Measurements from ENCODE around the gene UBE2Z.

UBE2Z gene

GRCh38 chr17:48878920-48879898 is 29.0 kb upstream of the UBE2Z start:
- no peak overlapping the region for H3K9ac ChIP-seq (ENCODE audit: low read length)
- H3K27me3 ChIP-seq (ENCODE audit: control insufficient read depth, insufficient read depth, low read length) = no peaks in the 10 kb centered on the region
- peaks cover 7% of the 10 kb centered on the region for H3K4me1 ChIP-seq (ENCODE audit: control insufficient read depth, insufficient read depth, low read length)
- H3K9me3 ChIP-seq (ENCODE audit: control insufficient read depth, low read length) = no peaks in the 10 kb centered on the region
- H3K36me3 ChIP-seq (ENCODE audit: control insufficient read depth, insufficient read depth, low read length) = no peaks in the 10 kb centered on the region
- no peak overlapping the region for H3K4me3 ChIP-seq (ENCODE audit: low read length)

- H3K27me3 ChIP-seq (ENCODE audit: control insufficient read depth, insufficient read depth, low read length) = no peaks in the 10 kb centered on the region
- no peak overlapping the region for H3K9ac ChIP-seq (ENCODE audit: low read length)
- peaks cover 7% of the 10 kb centered on the region for H3K4me1 ChIP-seq (ENCODE audit: control insufficient read depth, insufficient read depth, low read length)
- H3K36me3 ChIP-seq (ENCODE audit: control insufficient read depth, insufficient read depth, low read length) = no peaks in the 10 kb centered on the region
- H3K9me3 ChIP-seq (ENCODE audit: control insufficient read depth, low read length) = no peaks in the 10 kb centered on the region
- no peak overlapping the region for H3K4me3 ChIP-seq (ENCODE audit: low read length)
Observed at GRCh38 chr17:48882272-48882671, 25.9 kb upstream of the UBE2Z start.

GRCh38 chr17:48883171-48883570 is 25.0 kb upstream of the UBE2Z start:
- H3K9me3 ChIP-seq (ENCODE audit: control insufficient read depth, low read length) = no peaks in the 10 kb centered on the region
- H3K4me1 ChIP-seq (ENCODE audit: control insufficient read depth, insufficient read depth, low read length) = peaks cover 3% of the 10 kb centered on the region

GRCh38 chr17:48890086-48890485 is 18.1 kb upstream of the UBE2Z start:
- Histone ChIP-seq H3K9me3 (ENCODE audit: control insufficient read depth, low read length) (no peaks in the 10 kb centered on the region), H3K4me3 (ENCODE audit: low read length) (no peak overlapping the region), H3K27me3 (ENCODE audit: control insufficient read depth, insufficient read depth, low read length) (no peaks in the 10 kb centered on the region), H3K9ac (ENCODE audit: low read length) (no peak overlapping the region), H3K36me3 (ENCODE audit: control insufficient read depth, insufficient read depth, low read length) (no peaks in the 10 kb centered on the region), H3K4me1 (ENCODE audit: control insufficient read depth, insufficient read depth, low read length) (no peaks in the 10 kb centered on the region)

More at GRCh38 chr17:48883171-48883570, 25.0 kb upstream of the UBE2Z start:
- H3K9ac ChIP-seq (ENCODE audit: low read length) = no peak overlapping the region
- H3K27me3 ChIP-seq (ENCODE audit: control insufficient read depth, insufficient read depth, low read length) = no peaks in the 10 kb centered on the region
- H3K36me3 ChIP-seq (ENCODE audit: control insufficient read depth, insufficient read depth, low read length) = no peaks in the 10 kb centered on the region
- no peak overlapping the region for H3K4me3 ChIP-seq (ENCODE audit: low read length)

GRCh38 chr17:48892940-48893645 is 15.1 kb upstream of the UBE2Z start:
- Histone ChIP-seq H3K4me3 (ENCODE audit: low read length) (peak overlapping the region; percentile 57), H3K9ac (ENCODE audit: low read length) (peak overlapping the region; percentile 79), H3K27me3 (ENCODE audit: control insufficient read depth, insufficient read depth, low read length) (no peaks in the 10 kb centered on the region), H3K36me3 (ENCODE audit: control insufficient read depth, insufficient read depth, low read length) (no peaks in the 10 kb centered on the region), H3K4me1 (ENCODE audit: control insufficient read depth, insufficient read depth, low read length) (no peaks in the 10 kb centered on the region), H3K9me3 (ENCODE audit: control insufficient read depth, low read length) (no peaks in the 10 kb centered on the region)

DNA sequence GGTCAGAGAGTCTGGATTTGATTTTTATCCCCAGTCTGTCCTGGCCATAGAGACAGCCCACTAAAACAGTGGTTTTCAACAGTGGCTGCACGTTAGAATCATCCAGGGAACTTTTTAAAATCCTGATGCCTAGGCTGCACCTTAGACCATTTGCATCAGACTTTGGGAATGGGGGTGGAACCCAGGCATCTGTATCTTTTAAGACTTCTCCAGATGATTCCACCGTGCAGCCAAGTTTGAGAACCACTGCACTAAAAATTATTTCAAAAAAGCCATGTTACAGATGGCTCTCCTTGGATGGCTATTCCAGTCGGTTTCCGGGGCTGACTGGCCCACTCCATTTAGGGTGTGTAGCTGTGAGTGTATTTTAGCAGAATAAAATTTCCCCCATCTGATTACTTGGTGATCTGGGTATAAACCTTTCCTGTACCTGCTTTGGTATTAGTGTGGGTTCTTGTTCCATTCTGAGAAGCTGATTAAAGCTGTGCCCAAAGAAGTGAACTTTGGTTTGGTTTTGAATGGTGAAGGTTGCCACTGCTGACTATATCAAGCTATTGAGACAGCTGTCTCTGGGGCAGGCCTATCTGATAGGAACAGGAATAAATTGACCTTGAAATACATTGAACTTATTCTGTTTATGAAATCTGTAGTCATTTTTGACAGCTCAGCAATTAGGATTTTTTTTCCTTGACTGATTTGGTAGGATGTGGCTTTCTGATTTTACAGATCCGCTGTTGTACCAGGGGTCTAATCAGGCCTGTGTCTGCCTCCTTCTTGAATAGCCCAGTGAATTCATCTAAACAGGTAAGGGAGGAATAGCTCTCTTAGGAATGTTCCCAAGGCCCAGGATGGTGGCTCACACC is 14.3 kb upstream of the UBE2Z start:
- H3K9me3 ChIP-seq (ENCODE audit: control insufficient read depth, low read length) = no peaks in the 10 kb centered on the region
- peak overlapping the region; percentile 79 for H3K9ac ChIP-seq (ENCODE audit: low read length)
- peak overlapping the region; percentile 57 for H3K4me3 ChIP-seq (ENCODE audit: low read length)
- H3K27me3 ChIP-seq (ENCODE audit: control insufficient read depth, insufficient read depth, low read length) = no peaks in the 10 kb centered on the region
- H3K36me3 ChIP-seq (ENCODE audit: control insufficient read depth, insufficient read depth, low read length) = no peaks in the 10 kb centered on the region
- no peaks in the 10 kb centered on the region for H3K4me1 ChIP-seq (ENCODE audit: control insufficient read depth, insufficient read depth, low read length)

DNA sequence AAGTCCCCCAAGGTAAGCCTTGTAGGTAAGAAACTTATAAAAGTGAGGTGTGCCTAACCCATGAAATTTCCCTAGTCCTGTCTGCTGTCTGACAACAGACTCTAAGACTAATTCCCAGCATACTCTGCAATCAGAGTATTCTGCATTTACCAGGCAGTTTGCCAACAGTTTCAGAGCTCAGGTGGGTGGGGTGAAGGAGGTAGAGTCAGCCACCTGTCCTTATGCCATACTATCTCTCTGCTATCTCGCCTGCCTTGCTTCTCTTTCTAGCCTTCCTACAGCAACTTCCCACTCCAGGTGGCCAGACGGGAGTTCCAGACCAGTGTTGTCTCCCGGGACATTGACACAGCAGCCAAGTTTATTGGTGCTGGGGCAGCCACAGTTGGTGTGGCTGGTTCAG is 13.3 kb upstream of the UBE2Z start:
- Histone ChIP-seq H3K9me3 (ENCODE audit: control insufficient read depth, low read length) (no peaks in the 10 kb centered on the region), H3K4me3 (ENCODE audit: low read length) (no peak overlapping the region), H3K36me3 (ENCODE audit: control insufficient read depth, insufficient read depth, low read length) (no peaks in the 10 kb centered on the region), H3K4me1 (ENCODE audit: control insufficient read depth, insufficient read depth, low read length) (no peaks in the 10 kb centered on the region), H3K27me3 (ENCODE audit: control insufficient read depth, insufficient read depth, low read length) (no peaks in the 10 kb centered on the region), H3K9ac (ENCODE audit: low read length) (no peak overlapping the region)

DNA sequence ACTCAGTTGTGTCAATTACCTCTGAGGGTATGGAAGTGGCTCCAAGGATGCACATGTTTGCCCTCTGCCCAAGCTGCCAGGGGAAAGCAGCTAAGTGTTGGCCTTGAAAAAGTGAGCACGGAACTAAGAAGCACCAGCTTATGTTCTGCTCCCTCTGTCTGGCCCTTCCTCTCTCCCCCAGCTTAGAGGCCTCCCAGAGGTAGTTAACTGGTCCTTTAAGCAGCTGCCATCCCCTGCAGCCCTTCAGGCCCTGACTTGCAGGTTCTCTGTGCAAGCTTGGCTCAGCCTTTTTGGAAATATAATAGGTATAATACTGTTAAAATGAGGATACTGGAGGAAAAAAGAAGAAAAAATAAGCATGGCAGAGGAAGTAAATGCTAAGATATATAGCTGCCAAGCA is 7.0 kb upstream of the UBE2Z start:
- H3K27me3 ChIP-seq (ENCODE audit: control insufficient read depth, insufficient read depth, low read length) = no peaks in the 10 kb centered on the region
- no peaks in the 10 kb centered on the region for H3K9me3 ChIP-seq (ENCODE audit: control insufficient read depth, low read length)
- no peak overlapping the region for H3K9ac ChIP-seq (ENCODE audit: low read length)
- no peaks in the 10 kb centered on the region for H3K36me3 ChIP-seq (ENCODE audit: control insufficient read depth, insufficient read depth, low read length)
- no peak overlapping the region for H3K4me3 ChIP-seq (ENCODE audit: low read length)
- no peaks in the 10 kb centered on the region for H3K4me1 ChIP-seq (ENCODE audit: control insufficient read depth, insufficient read depth, low read length)

DNA sequence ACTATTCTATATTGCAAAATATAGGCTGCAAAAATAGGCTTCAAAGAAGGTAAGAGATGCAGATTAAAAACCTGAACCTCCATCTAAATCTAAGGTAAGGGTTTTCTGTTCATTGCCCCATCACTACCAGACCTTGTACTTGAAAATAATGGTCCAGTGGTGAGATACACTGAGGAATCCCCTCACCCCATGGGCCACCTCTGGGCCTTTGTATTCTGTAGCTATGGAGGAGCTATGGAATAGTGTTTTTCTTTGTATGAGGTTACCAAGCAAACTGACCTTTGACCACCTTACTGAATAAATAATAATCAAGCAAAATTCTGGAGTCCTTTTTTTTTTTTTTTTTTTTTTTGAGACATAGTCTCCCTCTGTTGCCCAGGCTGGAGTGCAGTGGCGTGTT is 4.8 kb upstream of the UBE2Z start:
- no peaks in the 10 kb centered on the region for H3K27me3 ChIP-seq (ENCODE audit: control insufficient read depth, insufficient read depth, low read length)
- no peaks in the 10 kb centered on the region for H3K9me3 ChIP-seq (ENCODE audit: control insufficient read depth, low read length)
- H3K36me3 ChIP-seq (ENCODE audit: control insufficient read depth, insufficient read depth, low read length) = no peaks in the 10 kb centered on the region
- no peak overlapping the region for H3K4me3 ChIP-seq (ENCODE audit: low read length)
- H3K4me1 ChIP-seq (ENCODE audit: control insufficient read depth, insufficient read depth, low read length) = peaks cover 6% of the 10 kb centered on the region
- H3K9ac ChIP-seq (ENCODE audit: low read length) = no peak overlapping the region

DNA sequence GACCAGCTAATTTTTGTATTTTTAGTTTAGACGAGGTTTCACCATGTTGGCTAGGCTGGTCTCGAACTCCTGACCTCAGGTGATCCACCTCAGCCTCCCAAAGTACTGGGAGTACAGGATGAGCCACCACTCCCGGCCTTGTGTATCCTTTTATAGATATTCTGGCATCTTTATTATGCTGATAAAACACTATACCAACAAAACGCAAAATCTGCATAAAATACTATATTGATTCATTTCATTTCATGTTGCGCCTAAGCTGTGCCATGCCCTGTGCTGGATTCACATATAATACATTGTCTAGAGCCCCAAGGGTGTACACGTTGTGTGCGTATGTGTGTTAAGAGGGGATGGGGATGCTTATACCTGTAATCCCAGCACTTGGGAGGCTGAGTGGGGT is 3.8 kb upstream of the UBE2Z start:
- peaks cover 10% of the 10 kb centered on the region for H3K4me1 ChIP-seq (ENCODE audit: control insufficient read depth, insufficient read depth, low read length)
- H3K36me3 ChIP-seq (ENCODE audit: control insufficient read depth, insufficient read depth, low read length) = no peaks in the 10 kb centered on the region
- H3K9ac ChIP-seq (ENCODE audit: low read length) = no peak overlapping the region
- no peak overlapping the region for H3K4me3 ChIP-seq (ENCODE audit: low read length)
- no peaks in the 10 kb centered on the region for H3K9me3 ChIP-seq (ENCODE audit: control insufficient read depth, low read length)
- no peaks in the 10 kb centered on the region for H3K27me3 ChIP-seq (ENCODE audit: control insufficient read depth, insufficient read depth, low read length)

DNA sequence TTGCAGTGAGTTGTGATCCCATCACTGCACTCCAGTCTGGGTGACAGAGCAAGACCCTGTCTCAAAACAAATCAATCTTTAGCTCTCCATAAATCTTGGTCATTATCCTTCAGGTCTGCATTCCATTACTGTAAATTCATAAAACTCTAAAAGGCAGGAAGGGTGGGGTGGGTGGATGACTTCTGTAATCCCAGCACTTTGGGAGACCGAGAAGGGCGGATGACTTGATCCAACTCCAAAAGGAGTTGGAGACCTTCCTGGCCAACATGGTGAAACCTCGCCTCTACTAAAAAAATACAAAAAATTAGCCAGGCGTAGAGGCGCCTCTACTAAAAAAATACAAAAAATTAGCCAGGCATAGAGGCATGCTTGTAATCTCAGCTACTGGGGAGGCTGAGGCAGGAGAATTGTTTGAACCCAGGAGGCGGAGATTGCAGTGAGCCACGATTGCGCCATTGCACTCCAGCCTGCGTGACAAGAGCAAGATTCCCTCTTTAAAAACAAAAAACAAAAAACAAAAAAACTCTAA is 2.2 kb upstream of the UBE2Z start:
- peaks cover 25% of the 10 kb centered on the region for H3K4me1 ChIP-seq (ENCODE audit: control insufficient read depth, insufficient read depth, low read length)
- H3K9ac ChIP-seq (ENCODE audit: low read length) = no peak overlapping the region
- no peak overlapping the region for H3K4me3 ChIP-seq (ENCODE audit: low read length)
- no peaks in the 10 kb centered on the region for H3K36me3 ChIP-seq (ENCODE audit: control insufficient read depth, insufficient read depth, low read length)
- H3K27me3 ChIP-seq (ENCODE audit: control insufficient read depth, insufficient read depth, low read length) = no peaks in the 10 kb centered on the region
- H3K9me3 ChIP-seq (ENCODE audit: control insufficient read depth, low read length) = no peaks in the 10 kb centered on the region

Measured in mucosa of stomach (tissue), 1 donor.